SK-N-SH (cell line): Measurements from ENCODE around the gene GALNS. TPM values are rescaled to one million over a fixed set of nuclear protein-coding genes. Genes with fewer than 3 reads are reported as not detected.

Experiments
- CTCF ChIA-PET: fragments of 300-600, 350-600 bp; formaldehyde crosslinking; extraction: SDS; loops from one replicate; lab custom pipeline; 2021; lab: Yijun Ruan, JAX
- POLR2A ChIA-PET: fragments of 350-600 bp; sonication (Branson Sonifier 250); formaldehyde crosslinking; extraction: SDS; loops from one replicate; lab custom pipeline; 2020; ENCODE audit warnings: antibody characterized with exemption, inconsistent platforms; lab: Yijun Ruan, JAX
- DNase-seq: peaks from one replicate; pipeline ENCODE4 v3.0.0; 2012
- H2AFZ ChIP-seq: fragments of 200-600 bp; sonication (generic); 2 replicates; pipeline ENCODE4 v1.8.1; 2016; ENCODE audit warnings: antibody characterized with exemption, mild to moderate bottlenecking, low read depth
- H3F3A ChIP-seq: fragments of 200-600 bp; sonication (generic); replicated peaks from 2 replicates; pipeline ENCODE3; 2016; ENCODE audit warnings: antibody characterized with exemption, mild to moderate bottlenecking; ENCODE audit not compliant: insufficient read depth
- H3K27ac ChIP-seq, 2 experiments: fragments of 200-500 bp in 1 of 2; fragments of 200-600 bp in 1 of 2; sonication (Bioruptor generic) in 1 of 2; sonication (generic), shearing (Covaris generic) in 1 of 2; 2 replicates each; pipeline versions ENCODE4 v1.5.1 to v1.6.1; 2014 to 2016; ENCODE audit warnings: low read depth in 2 of 2, inconsistent platforms in 1 of 2, low read length in 1 of 2, mild to moderate bottlenecking in 1 of 2, mixed read lengths in 1 of 2
- H3K27me3 ChIP-seq: fragments of 200-600 bp; sonication (generic), shearing (Covaris generic); 2 replicates; pipeline ENCODE4 v1.6.1; 2016; ENCODE audit warnings: mixed run types; ENCODE audit not compliant: insufficient read depth
- H3K36me3 ChIP-seq, 2 experiments: fragments of 200-500 bp in 1 of 2; fragments of 200-600 bp in 1 of 2; sonication (Bioruptor generic) in 1 of 2; sonication (generic) in 1 of 2; replicated peaks in 1 of 2; 2 replicates each; pipeline versions ENCODE3 to v1.5.1; 2014 to 2016; ENCODE audit warnings: low read length in 1 of 2, mild to moderate bottlenecking in 1 of 2; ENCODE audit not compliant: insufficient read depth in 2 of 2, control insufficient read depth in 1 of 2
- H3K4me1 ChIP-seq, 2 experiments: fragments of 200-500 bp in 1 of 2; fragments of 200-600 bp in 1 of 2; sonication (Bioruptor generic) in 1 of 2; sonication (generic), shearing (Covaris generic) in 1 of 2; 2 replicates each; pipeline versions ENCODE4 v1.5.1 to v1.6.1; 2014 to 2016; ENCODE audit warnings: low read depth in 1 of 2, low read length in 1 of 2, mixed run types in 1 of 2; ENCODE audit not compliant: insufficient read depth in 2 of 2, control insufficient read depth in 1 of 2
- H3K4me2 ChIP-seq: fragments of 200-600 bp; sonication (generic), shearing (Covaris generic); 2 replicates; pipeline ENCODE4 v1.6.1; 2017; ENCODE audit warnings: mixed run types
- H3K4me3 ChIP-seq, 2 experiments: fragments of 200-500 bp in 1 of 2; fragments of 200-600 bp in 1 of 2; sonication (Bioruptor generic) in 1 of 2; sonication (generic), shearing (Covaris generic) in 1 of 2; 2 replicates each; pipeline versions ENCODE4 v1.5.1 to v1.8.1; 2014 to 2016; ENCODE audit warnings: low read depth in 2 of 2, inconsistent platforms in 1 of 2, low read length in 1 of 2, mild to moderate bottlenecking in 1 of 2, mixed read lengths in 1 of 2, moderate library complexity in 1 of 2
- H3K79me2 ChIP-seq: fragments of 200-600 bp; sonication (generic); 2 replicates; pipeline ENCODE4 v1.8.1; 2017; ENCODE audit warnings: mild to moderate bottlenecking; ENCODE audit not compliant: insufficient read depth
- H3K9ac ChIP-seq: fragments of 200-600 bp; sonication (generic); 2 replicates; pipeline ENCODE4 v1.6.1; 2017; ENCODE audit warnings: mixed run types
- H3K9me2 ChIP-seq: fragments of 200-600 bp; sonication (generic); 2 replicates; pipeline ENCODE4 v1.6.1; 2017; ENCODE audit warnings: mixed run types
- H3K9me3 ChIP-seq: fragments of 200-600 bp; sonication (generic); 2 replicates; pipeline ENCODE4 v1.6.1; 2017; ENCODE audit warnings: mixed run types, mild to moderate bottlenecking, moderate library complexity
- H4K20me1 ChIP-seq: fragments of 200-600 bp; sonication (generic); 2 replicates; pipeline ENCODE4 v1.6.1; 2017; ENCODE audit warnings: mild to moderate bottlenecking, mixed run types; ENCODE audit not compliant: insufficient read depth
- CHD2 ChIP-seq: fragments of 150-350 bp; IDR thresholded peaks from 2 replicates; pipeline ENCODE4 v1.6.1; 2018; ENCODE audit warnings: low read length; ENCODE audit not compliant: partially characterized antibody
- EZH2phosphoT487 ChIP-seq: fragments of 200-600 bp; sonication (generic); IDR thresholded peaks from 2 replicates; pipeline ENCODE4 v1.6.1; 2017; ENCODE audit warnings: low read depth, mixed run types, mild to moderate bottlenecking, antibody characterized with exemption, moderate library complexity, borderline replicate concordance
- FOSL2 ChIP-seq: IDR thresholded peaks from 2 replicates; pipeline ENCODE4 v1.4.0; 2012; ENCODE audit warnings: low read depth, mild to moderate bottlenecking, moderate library complexity, borderline replicate concordance
- FOXJ3 ChIP-seq: sonication (generic); formaldehyde crosslinking; IDR thresholded peaks from 2 replicates; pipeline ENCODE4 v1.5.1; 2020; ENCODE audit warnings: mild to moderate bottlenecking, missing genetic modification reagents
- FOXM1 ChIP-seq: IDR thresholded peaks from 2 replicates; pipeline ENCODE4 v1.4.0; 2012; ENCODE audit warnings: low read depth, mild to moderate bottlenecking
- GATA2 ChIP-seq: sonication (generic); formaldehyde crosslinking; IDR thresholded peaks from 2 replicates; pipeline ENCODE4 v1.5.0; 2020; ENCODE audit warnings: mild to moderate bottlenecking, missing genetic modification reagents
- JUND ChIP-seq: IDR thresholded peaks from 2 replicates; pipeline ENCODE4 v1.4.0; 2012
- MEF2A ChIP-seq: IDR thresholded peaks from 2 replicates; pipeline ENCODE4 v1.4.0; 2012; ENCODE audit warnings: low read depth, borderline replicate concordance
- NRF1 ChIP-seq: IDR thresholded peaks from 2 replicates; pipeline ENCODE4 v1.6.1; 2012; ENCODE audit warnings: low read depth, mild to moderate bottlenecking, low read length
- POLR2AphosphoS5 ChIP-seq: IDR thresholded peaks from 2 replicates; pipeline ENCODE4 v1.6.1; 2012; ENCODE audit warnings: low read depth, low read length
- RAD21 ChIP-seq: IDR thresholded peaks from 2 replicates; pipeline ENCODE4 v1.6.1; 2012; ENCODE audit warnings: mild to moderate bottlenecking, low read length
- RCOR1 ChIP-seq: fragments of 150-350 bp; IDR thresholded peaks from 2 replicates; pipeline ENCODE4 v1.6.1; 2017; ENCODE audit warnings: antibody characterized with exemption, low read length
- RXRA ChIP-seq: IDR thresholded peaks from 2 replicates; pipeline ENCODE4 v1.4.0; 2012; ENCODE audit warnings: low read depth, mild to moderate bottlenecking, borderline replicate concordance
- YY1 ChIP-seq: IDR thresholded peaks from 2 replicates; pipeline ENCODE4 v1.4.0; 2012; ENCODE audit warnings: low read depth, mild to moderate bottlenecking
- WGBS: methylation state at CpG from one replicate; pipeline ENCODE4 v1.1.6; 2017; ENCODE audit warnings: low lambda C conversion rate; 5-methylcytosine and 5-hydroxymethylcytosine counted together
- polyA plus RNA-seq, 3 experiments: library from polyadenylated mRNA; depleted of rRNA; stranded (reverse); fragments of >200 nt; gene quantifications; 2 replicates each; pipeline ENCODE4 v1.2.3, GENCODE V29; 2012
- TF ChIP-seq, protein P1 (sequence below): fragments of 150-350 bp; IDR thresholded peaks from 2 replicates; pipeline ENCODE4 v1.6.1; 2017; ENCODE audit warnings: antibody characterized with exemption, low read length, low read depth, borderline replicate concordance
- TF ChIP-seq, protein P2 (sequence below): IDR thresholded peaks from 2 replicates; pipeline ENCODE4 v1.4.0; 2012; ENCODE audit warnings: low read depth, borderline replicate concordance
- TF ChIP-seq, protein P3 (sequence below): IDR thresholded peaks from 2 replicates; pipeline ENCODE4; 2012
- TF ChIP-seq, protein P4 (sequence below): IDR thresholded peaks from 2 replicates; pipeline ENCODE4 v1.4.0; 2012; ENCODE audit warnings: low read depth, borderline replicate concordance
- TF ChIP-seq, protein P5 (sequence below): IDR thresholded peaks from 2 replicates; pipeline ENCODE4 v1.6.1; 2012; ENCODE audit warnings: mild to moderate bottlenecking, low read depth, low read length, moderate library complexity

GALNS gene
- polyA plus RNA-seq, 1 of the 3 experiments (the other 2 are of a cell fraction), result 16.5 TPM

DNA sequence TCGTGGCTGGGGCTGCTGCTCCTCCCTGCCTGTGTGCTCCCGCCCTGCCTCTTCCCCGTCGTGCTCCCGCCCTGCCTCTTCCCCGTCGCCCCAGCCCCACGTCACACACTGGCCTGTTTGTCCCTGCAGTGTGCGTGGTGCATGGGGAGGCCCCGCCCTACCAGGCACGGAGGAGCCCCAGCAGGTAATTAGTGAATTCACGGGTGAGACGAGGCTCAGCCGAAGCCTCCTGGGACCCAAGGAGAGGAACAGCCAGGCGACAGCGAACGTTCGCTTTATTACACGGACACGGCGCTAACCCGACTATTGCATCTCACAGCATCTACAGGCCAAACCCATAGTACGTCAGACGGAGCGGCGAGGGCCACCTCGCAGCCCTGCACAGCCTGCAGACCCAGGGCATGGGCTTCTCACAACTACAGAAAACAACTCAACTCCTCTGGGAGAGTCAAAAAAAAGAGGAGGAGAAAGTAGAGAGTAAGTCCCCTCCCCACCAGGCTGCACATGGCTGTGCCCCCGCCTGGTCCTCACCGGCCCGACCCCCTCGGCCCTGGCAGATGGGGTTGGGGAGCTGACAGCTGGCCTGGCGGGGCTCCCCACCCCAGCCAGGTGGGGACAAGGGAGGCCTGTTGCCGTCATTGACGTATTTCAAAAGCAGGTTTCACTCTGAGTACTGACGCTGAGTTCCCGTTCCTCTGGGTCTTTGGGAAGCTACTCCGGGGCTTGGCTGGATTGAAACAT, 14.0 kb upstream of the GALNS start (continued):
- TF ChIP-seq, protein P1, sequence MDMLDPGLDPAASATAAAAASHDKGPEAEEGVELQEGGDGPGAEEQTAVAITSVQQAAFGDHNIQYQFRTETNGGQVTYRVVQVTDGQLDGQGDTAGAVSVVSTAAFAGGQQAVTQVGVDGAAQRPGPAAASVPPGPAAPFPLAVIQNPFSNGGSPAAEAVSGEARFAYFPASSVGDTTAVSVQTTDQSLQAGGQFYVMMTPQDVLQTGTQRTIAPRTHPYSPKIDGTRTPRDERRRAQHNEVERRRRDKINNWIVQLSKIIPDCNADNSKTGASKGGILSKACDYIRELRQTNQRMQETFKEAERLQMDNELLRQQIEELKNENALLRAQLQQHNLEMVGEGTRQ, result no peak

DNA sequence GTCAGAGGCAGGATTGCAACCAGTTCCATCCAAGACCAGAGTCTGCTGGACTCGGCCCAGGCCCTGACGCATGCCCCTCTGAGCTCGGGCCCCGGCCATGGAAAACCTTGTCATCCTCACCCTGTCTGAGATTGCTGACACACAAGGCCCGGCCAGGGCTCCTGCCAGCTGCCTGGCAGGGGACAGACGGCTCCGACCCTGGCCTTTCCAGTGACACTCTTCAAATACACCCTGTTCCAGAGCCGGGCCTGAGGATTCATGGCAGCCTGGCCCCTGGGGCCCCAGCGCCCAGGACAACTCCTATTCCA, 12.9 kb upstream of the GALNS start:
- Histone ChIP-seq H3K4me2 (no peak overlapping the region), H3K27me3 (peaks cover 69% of the 10 kb centered on the region), H3K4me3 (no peak overlapping the region), H4K20me1 (no peaks in the 10 kb centered on the region), H2AFZ (no peak overlapping the region), H3K4me1 (no peaks in the 10 kb centered on the region; a peak in 1 of 4 replicates), H3K36me3 (no peaks in the 10 kb centered on the region), H3K9me3 (no peaks in the 10 kb centered on the region), H3K9ac (no peak overlapping the region), H3K9me2 (no peaks in the 10 kb centered on the region), H3F3A (no peaks in the 10 kb centered on the region), H3K27ac (no peak overlapping the region), H3K79me2 (no peaks in the 10 kb centered on the region)
- DNase-seq, result no peak
- POLR2A ChIA-PET, result no interaction called here
- WGBS, result 50% methylated on average over 9 of the region's 9 CpGs
- CTCF ChIA-PET, result interaction anchor here (3.0 kb wide), 1 partner anchor 12 kb away, joined by 11 read pairs; no protein-coding TSS in a partner anchor
- no peak for TF ChIP-seq POLR2AphosphoS5
- TF ChIP-seq, protein P1, result no peak
- no peak for TF ChIP-seq FOSL2
- TF ChIP-seq RCOR1, result no peak
- TF ChIP-seq GATA2 (CRISPR knock-in tag), result no peak
- TF ChIP-seq NRF1, result no peak
- TF ChIP-seq RXRA, result no peak
- no peak for TF ChIP-seq FOXM1
- TF ChIP-seq RAD21, result no peak
- no peak for TF ChIP-seq MEF2A
- TF ChIP-seq, protein P2, sequence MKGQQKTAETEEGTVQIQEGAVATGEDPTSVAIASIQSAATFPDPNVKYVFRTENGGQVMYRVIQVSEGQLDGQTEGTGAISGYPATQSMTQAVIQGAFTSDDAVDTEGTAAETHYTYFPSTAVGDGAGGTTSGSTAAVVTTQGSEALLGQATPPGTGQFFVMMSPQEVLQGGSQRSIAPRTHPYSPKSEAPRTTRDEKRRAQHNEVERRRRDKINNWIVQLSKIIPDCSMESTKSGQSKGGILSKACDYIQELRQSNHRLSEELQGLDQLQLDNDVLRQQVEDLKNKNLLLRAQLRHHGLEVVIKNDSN, result no peak
- TF ChIP-seq, protein P3, sequence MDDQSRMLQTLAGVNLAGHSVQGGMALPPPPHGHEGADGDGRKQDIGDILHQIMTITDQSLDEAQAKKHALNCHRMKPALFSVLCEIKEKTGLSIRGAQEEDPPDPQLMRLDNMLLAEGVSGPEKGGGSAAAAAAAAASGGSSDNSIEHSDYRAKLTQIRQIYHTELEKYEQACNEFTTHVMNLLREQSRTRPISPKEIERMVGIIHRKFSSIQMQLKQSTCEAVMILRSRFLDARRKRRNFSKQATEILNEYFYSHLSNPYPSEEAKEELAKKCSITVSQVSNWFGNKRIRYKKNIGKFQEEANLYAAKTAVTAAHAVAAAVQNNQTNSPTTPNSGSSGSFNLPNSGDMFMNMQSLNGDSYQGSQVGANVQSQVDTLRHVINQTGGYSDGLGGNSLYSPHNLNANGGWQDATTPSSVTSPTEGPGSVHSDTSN, result no peak
- no peak for TF ChIP-seq YY1
- TF ChIP-seq FOXJ3 (CRISPR knock-in tag), result no peak
- no peak for TF ChIP-seq JUND
- TF ChIP-seq, protein P4, sequence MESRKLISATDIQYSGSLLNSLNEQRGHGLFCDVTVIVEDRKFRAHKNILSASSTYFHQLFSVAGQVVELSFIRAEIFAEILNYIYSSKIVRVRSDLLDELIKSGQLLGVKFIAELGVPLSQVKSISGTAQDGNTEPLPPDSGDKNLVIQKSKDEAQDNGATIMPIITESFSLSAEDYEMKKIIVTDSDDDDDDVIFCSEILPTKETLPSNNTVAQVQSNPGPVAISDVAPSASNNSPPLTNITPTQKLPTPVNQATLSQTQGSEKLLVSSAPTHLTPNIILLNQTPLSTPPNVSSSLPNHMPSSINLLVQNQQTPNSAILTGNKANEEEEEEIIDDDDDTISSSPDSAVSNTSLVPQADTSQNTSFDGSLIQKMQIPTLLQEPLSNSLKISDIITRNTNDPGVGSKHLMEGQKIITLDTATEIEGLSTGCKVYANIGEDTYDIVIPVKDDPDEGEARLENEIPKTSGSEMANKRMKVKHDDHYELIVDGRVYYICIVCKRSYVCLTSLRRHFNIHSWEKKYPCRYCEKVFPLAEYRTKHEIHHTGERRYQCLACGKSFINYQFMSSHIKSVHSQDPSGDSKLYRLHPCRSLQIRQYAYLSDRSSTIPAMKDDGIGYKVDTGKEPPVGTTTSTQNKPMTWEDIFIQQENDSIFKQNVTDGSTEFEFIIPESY, result no peak
- no peak for TF ChIP-seq EZH2phosphoT487
- TF ChIP-seq CHD2, result no peak
- TF ChIP-seq, protein P5, sequence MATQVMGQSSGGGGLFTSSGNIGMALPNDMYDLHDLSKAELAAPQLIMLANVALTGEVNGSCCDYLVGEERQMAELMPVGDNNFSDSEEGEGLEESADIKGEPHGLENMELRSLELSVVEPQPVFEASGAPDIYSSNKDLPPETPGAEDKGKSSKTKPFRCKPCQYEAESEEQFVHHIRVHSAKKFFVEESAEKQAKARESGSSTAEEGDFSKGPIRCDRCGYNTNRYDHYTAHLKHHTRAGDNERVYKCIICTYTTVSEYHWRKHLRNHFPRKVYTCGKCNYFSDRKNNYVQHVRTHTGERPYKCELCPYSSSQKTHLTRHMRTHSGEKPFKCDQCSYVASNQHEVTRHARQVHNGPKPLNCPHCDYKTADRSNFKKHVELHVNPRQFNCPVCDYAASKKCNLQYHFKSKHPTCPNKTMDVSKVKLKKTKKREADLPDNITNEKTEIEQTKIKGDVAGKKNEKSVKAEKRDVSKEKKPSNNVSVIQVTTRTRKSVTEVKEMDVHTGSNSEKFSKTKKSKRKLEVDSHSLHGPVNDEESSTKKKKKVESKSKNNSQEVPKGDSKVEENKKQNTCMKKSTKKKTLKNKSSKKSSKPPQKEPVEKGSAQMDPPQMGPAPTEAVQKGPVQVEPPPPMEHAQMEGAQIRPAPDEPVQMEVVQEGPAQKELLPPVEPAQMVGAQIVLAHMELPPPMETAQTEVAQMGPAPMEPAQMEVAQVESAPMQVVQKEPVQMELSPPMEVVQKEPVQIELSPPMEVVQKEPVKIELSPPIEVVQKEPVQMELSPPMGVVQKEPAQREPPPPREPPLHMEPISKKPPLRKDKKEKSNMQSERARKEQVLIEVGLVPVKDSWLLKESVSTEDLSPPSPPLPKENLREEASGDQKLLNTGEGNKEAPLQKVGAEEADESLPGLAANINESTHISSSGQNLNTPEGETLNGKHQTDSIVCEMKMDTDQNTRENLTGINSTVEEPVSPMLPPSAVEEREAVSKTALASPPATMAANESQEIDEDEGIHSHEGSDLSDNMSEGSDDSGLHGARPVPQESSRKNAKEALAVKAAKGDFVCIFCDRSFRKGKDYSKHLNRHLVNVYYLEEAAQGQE, result no peak
